ACHN (cell line): Measurements from ENCODE around the gene F12.
"Not testable (repeated sequence)": the region's sequence is repeated elsewhere in the genome, so short reads cannot be mapped to it uniquely, and the experiment has no call there.

Experiments
- DNase-seq: peaks from one replicate; pipeline ENCODE4 v3.0.0-alpha.2; 2015
- in situ Hi-C: cut with HindIII; loops from 2 replicates; pipeline ENCODE4 v1.10.0; 2017; ENCODE audit warnings: low sequenced_read_pairs, low pct_ligation_motif_present, low pct_unique_long_range_greater_than_20kb

Gene F12

GRCh38 chr5:177425196-177425800 lies 15.9 kb upstream of the F12 start:
- in situ Hi-C loops, result no loop called here
- no peak for DNase-seq

DNA sequence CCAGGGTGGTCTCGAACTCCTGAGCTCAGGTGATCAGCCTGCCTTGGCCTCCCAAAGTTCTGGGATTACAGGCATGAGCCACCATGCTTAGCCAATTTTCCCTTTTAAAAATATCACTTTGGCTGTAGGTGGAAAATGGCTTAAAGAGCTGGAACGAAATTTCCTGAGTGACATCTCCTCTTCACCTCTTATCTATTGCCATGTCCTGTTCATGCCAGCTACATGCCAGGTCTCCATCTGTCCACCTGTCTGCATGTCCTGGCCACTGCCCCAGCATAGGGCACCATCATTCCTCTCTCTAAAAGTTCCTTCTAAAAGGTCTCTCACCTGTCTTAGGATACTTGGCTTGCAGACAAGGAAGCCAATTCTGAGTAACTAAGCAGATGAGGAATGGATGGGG lies 14.3 kb upstream of the F12 start:
- in situ Hi-C loops, result no loop called here
- DNase-seq, result no peak

- in situ Hi-C loops, result no loop called here
- no peak for DNase-seq
Observed at GRCh38 chr5:177421062-177421798, 11.9 kb upstream of the F12 start.

GRCh38 chr5:177420472-177420871 lies 11.1 kb upstream of the F12 start:
- DNase-seq, in situ Hi-C loops: not testable (repeated sequence)

- no peak for DNase-seq
Observed at GRCh38 chr5:177419046-177419445, 9.7 kb upstream of the F12 start.

GRCh38 chr5:177417081-177417480 lies 7.7 kb upstream of the F12 start:
- in situ Hi-C loops, DNase-seq: not testable (repeated sequence)

More at GRCh38 chr5:177419046-177419445, 9.7 kb upstream of the F12 start:
- in situ Hi-C loops, result no loop called here

DNA sequence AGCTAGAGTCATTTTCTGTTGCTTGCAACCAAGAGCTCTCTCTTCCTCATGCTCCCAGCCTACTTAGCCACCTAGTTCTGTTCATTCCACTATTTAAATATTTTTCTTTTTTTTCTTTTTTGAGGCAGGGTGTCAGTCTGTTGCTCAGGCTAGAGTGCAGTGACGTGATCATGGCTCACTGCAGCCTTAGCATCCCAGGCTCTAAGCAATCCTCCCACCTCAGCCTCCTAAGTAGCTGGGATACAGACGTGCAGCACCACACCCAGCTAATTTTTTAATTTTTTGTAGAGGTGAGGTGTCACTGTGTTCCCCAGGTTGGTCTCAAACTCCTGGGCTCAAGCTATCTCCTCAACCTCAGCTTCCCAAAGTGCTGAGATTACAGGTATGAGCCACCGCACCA lies 5.1 kb upstream of the F12 start:
- no peak for DNase-seq
- in situ Hi-C loops, result no loop called here

DNA sequence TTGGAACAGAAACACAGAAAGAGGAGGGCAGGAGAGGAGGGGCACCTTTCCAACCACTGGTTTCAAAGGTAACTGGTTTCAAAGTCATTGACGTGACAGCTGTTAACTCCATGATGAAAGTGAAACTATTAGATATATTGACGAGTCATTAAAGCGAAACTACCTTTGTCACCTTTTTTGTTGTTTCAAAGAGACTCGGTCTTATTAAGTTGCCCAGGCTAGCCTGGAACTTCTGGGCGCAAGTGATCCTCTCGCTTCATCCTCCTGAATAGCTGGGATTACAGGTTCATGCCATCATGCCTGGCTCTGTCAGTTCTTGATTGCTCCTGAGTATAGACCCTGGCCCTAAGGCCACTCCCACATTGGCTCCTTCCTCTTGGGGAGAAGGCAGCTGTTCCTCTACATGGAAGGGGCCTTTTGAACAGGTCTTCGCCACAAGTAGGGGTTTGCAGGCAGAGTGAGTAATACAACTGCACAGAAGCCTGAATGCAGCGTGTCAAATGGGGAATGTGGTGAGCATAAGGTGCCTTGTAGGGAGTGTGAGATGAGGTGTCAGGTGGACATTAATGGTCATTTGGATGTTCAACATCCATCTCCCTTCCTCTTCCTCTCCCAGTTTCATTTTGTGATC lies 3.4 kb upstream of the F12 start:
- DNase-seq, result no peak
- in situ Hi-C loops, result no loop called here

GRCh38 chr5:177410575-177410974 lies 1.2 kb upstream of the F12 start:
- DNase-seq, result no peak
- in situ Hi-C loops, result no loop called here

GRCh38 chr5:177405805-177406204 lies 3.6 kb downstream of the F12 start:
- in situ Hi-C loops, result no loop called here

DNA sequence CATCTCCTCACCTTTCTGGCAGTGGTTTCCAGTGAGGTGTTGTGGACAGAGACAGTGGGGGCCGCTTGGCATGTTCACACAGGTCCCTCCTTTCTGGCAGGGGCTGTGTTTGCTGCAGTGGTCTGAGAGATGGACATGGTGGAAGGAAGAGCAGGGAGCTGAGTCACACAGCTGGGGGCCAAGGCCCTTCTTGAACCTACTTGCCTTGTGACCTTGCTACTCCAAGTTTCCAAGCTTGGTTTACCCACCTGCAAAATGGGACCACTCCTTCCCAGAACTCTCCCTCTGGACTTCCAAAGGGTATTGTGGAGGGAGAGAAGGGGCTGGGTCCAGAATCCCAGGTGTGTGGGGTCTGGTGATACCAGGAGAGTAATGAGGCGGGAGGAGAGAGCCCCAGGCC lies 4.1 kb downstream of the F12 start:
- DNase-seq, result no peak
- in situ Hi-C loops, result no loop called here

More at GRCh38 chr5:177405805-177406204, 3.6 kb downstream of the F12 start:
- no peak for DNase-seq

GRCh38 chr5:177404641-177405179 lies 4.7 kb downstream of the F12 start:
- no peak for DNase-seq

GRCh38 chr5:177403792-177404640 lies 5.3 kb downstream of the F12 start:
- peak; percentile 74 for DNase-seq
- in situ Hi-C loops, result no loop called here

More at GRCh38 chr5:177404641-177405179, 4.7 kb downstream of the F12 start:
- in situ Hi-C loops, result no loop called here

DNA sequence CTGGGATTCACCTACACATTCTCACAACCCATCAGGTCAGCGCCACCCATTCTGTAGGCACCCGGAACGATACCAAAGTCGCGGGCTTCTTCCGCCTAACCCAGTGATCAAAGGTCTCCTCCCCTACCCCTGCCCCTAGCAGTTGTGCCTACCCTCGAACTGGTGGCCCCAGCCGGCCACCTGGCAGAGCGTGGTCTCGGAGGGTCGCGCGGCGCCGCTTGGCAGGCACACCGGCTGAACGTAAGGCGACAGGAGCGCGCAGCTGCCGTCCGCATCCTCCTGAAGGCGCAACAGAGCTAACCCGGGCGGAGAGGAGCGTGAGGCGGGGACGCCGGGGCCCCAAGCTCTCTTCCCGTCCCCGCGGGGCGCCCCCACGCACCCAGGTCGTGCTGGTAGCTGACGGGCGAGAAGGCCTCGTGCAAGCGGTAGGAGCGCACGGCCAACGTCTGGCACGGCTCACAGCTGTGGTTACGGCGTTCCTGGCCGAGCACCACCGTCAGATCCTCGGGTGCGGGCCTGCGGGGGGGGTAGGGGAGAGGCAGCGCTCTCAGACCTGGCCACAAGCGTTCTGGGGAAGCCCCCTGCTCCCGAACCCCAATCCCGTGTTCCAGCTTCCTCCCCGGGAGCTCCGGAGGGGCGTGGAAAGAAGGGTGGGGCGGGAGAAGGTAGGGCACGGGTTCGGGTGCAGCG lies 6.1 kb downstream of the F12 start:
- in situ Hi-C loops, result no loop called here
- DNase-seq, result peak; percentile 43

GRCh38 chr5:177402271-177403043 lies 6.9 kb downstream of the F12 start:
- in situ Hi-C loops, result no loop called here

GRCh38 chr5:177399997-177400868 lies 9.1 kb downstream of the F12 start, which contains the start of gene PFN3:
PFN3 (minus strand) TSS chr5:177400661; CDS start chr5:177400576, 85 bp downstream.
- in situ Hi-C loops, result no loop called here
- no peak for DNase-seq

More at GRCh38 chr5:177402271-177403043, 6.9 kb downstream of the F12 start:
- peak; percentile 84 for DNase-seq
